ENCODE measurements around the gene CREB3L1. TPM values are rescaled to one million over a fixed set of nuclear protein-coding genes. Genes with fewer than 3 reads are reported as not detected.

The CREB3L1 gene
- total RNA-seq, 4 donors from 2014 or later, result 0.27 to 0.69 (median 0.57) TPM

DNA sequence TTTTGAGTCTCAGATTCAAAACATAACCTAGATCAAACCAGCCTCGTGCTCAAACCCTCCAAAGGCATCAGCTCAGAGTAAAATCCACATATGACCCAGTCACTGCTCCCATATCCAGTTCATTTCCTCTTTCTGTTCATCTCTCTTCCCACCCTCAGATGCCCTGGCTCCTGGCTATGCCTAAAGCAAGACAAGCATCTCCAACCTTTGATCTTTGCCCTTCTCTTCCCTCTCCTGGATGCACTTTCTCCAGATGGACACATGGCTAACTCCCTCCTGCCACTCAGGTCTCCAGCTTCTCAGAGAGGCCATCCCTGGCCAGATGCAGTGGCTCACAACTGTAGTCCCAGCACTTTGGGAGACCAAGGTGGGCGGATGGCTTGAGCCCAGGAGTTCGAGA is 14.3 kb upstream of the CREB3L1 start:
- ATAC-seq, result no peak
- no peak overlapping the region for H3K4me3 ChIP-seq
- H3K4me1 ChIP-seq, result no peaks in the 10 kb centered on the region
- no peak for DNase-seq
- intact Hi-C loops (cut with DNase I; ENCODE audit: low total_unique reads) (no loop called here), in situ Hi-C loops (cut with MboI; ENCODE audit: low sequenced_read_pairs in 4 of 4) (no loop called here)
- no peaks in the 10 kb centered on the region for H3K36me3 ChIP-seq
- H3K27ac ChIP-seq, result no peak overlapping the region
- no peaks in the 10 kb centered on the region for H3K9me3 ChIP-seq
- TF ChIP-seq, protein P1, sequence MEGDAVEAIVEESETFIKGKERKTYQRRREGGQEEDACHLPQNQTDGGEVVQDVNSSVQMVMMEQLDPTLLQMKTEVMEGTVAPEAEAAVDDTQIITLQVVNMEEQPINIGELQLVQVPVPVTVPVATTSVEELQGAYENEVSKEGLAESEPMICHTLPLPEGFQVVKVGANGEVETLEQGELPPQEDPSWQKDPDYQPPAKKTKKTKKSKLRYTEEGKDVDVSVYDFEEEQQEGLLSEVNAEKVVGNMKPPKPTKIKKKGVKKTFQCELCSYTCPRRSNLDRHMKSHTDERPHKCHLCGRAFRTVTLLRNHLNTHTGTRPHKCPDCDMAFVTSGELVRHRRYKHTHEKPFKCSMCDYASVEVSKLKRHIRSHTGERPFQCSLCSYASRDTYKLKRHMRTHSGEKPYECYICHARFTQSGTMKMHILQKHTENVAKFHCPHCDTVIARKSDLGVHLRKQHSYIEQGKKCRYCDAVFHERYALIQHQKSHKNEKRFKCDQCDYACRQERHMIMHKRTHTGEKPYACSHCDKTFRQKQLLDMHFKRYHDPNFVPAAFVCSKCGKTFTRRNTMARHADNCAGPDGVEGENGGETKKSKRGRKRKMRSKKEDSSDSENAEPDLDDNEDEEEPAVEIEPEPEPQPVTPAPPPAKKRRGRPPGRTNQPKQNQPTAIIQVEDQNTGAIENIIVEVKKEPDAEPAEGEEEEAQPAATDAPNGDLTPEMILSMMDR (IDR thresholded peaks at IDR 0.05 in 4 of 5, conservative IDR thresholded peaks at IDR 0.05 in 1 of 5), result no peak
- TF ChIP-seq POLR2A (IDR thresholded peaks at IDR 0.05), result no peak
- no peaks in the 10 kb centered on the region for H3K27me3 ChIP-seq

DNA sequence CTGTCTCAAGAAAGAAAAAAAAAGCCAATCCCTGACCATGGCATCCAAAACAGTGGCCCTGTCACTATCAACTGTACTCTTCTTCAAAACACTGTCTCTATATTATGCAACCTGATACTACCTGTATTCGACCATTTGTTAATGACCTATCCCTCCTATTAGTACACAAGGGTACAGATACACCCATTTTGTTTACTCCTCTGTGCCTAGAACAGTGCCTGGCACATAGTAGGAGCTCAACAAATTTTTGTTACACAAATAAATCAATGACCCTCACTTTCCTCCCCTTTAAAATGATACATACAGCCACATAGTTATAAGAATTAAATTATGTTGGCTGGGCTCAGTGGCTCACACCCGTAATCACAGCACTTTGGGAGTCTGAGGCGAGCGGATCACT is 13.4 kb upstream of the CREB3L1 start:
- TF ChIP-seq, protein P1 (IDR thresholded peaks at IDR 0.05 in 4 of 5, conservative IDR thresholded peaks at IDR 0.05 in 1 of 5), result no peak
- TF ChIP-seq POLR2A (IDR thresholded peaks at IDR 0.05), result no peak
- Histone ChIP-seq H3K36me3 (no peaks in the 10 kb centered on the region), H3K4me3 (no peak overlapping the region), H3K27me3 (no peaks in the 10 kb centered on the region), H3K27ac (no peak overlapping the region), H3K4me1 (no peaks in the 10 kb centered on the region), H3K9me3 (no peaks in the 10 kb centered on the region)
- in situ Hi-C loops (cut with MboI; ENCODE audit: low sequenced_read_pairs in 4 of 4) (no loop called here), intact Hi-C loops (cut with DNase I; ENCODE audit: low total_unique reads) (no loop called here)
- DNase-seq (no peak), ATAC-seq (no peak)

DNA sequence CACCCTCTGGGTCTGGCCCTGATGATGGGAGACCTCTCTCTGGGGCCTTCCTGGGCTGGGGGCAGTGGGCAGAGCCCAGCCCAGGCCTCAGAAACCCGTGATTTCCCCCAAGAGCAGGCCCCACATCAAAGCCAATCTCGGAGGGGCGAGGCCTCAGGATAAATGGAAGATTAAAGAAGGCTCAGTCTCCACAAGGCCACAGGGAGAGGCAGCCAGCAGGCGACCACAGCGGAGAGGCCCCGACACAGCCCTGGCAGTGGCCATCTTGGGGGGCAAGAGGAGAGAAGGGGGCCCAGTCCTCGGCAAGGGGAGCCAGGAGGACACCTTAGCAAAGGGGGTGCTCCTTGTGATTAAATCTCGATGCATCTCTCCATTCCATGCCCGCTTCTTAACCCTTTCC is 12.5 kb upstream of the CREB3L1 start:
- Histone ChIP-seq H3K36me3 (no peaks in the 10 kb centered on the region), H3K4me1 (no peaks in the 10 kb centered on the region), H3K4me3 (no peak overlapping the region), H3K27ac (no peak overlapping the region), H3K27me3 (no peaks in the 10 kb centered on the region), H3K9me3 (no peaks in the 10 kb centered on the region)
- intact Hi-C loops (cut with DNase I; ENCODE audit: low total_unique reads) (no loop called here), in situ Hi-C loops (cut with MboI; ENCODE audit: low sequenced_read_pairs in 4 of 4) (no loop called here)
- ATAC-seq, result no peak
- TF ChIP-seq POLR2A (IDR thresholded peaks at IDR 0.05), result no peak
- TF ChIP-seq, protein P1 (IDR thresholded peaks at IDR 0.05 in 4 of 5, conservative IDR thresholded peaks at IDR 0.05 in 1 of 5), result no peak
- DNase-seq, result no peak

DNA sequence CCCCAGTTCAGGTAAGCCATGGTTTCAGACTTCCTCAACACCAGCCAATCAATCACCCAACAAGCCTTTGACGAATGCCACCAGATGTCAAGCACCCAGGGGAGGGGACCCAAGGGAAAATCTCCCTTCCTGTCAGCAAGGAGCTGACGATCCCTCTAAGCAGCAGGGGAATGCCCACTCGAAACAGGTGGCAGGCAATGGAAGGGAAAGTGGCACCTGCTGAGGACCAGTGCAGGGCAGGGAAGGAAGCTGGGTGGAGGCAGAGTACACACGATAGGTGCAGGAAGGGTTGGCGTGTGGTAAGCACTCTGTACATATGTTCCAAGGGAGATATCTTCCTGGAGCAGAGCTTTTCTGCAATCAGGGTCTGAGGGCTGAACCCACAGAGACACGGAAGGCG is 11.7 kb upstream of the CREB3L1 start:
- DNase-seq, result no peak
- in situ Hi-C loops (cut with MboI; ENCODE audit: low sequenced_read_pairs in 4 of 4), result no loop called here
- no peaks in the 10 kb centered on the region for H3K4me1 ChIP-seq
- H3K9me3 ChIP-seq, result no peaks in the 10 kb centered on the region
- no peak overlapping the region for H3K4me3 ChIP-seq
- TF ChIP-seq, protein P1 (IDR thresholded peaks at IDR 0.05 in 4 of 5, conservative IDR thresholded peaks at IDR 0.05 in 1 of 5), result no peak
- TF ChIP-seq POLR2A (IDR thresholded peaks at IDR 0.05), result no peak
- no peaks in the 10 kb centered on the region for H3K36me3 ChIP-seq
- no peaks in the 10 kb centered on the region for H3K27me3 ChIP-seq
- intact Hi-C loops (cut with DNase I; ENCODE audit: low total_unique reads), result no loop called here
- no peak for ATAC-seq
- H3K27ac ChIP-seq, result no peak overlapping the region

DNA sequence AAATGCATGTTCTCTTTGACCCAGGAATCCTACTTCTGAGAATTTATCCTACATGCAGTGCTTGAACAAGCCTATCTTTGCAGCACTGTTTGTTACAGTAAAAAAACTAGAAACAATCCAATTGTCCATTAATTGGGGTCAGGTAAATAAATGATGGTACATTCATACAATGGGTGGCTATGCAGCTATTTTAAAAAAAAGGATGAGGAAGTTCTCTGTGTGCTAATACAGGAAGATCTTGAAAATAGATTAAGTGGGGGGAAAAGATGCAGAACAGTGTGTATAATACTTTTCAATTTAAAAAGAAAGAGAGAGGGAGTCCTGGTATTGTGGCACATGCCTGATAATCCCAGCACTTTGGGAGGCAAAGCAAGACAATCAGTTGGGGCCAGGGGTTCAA is 9.5 kb upstream of the CREB3L1 start:
- no peaks in the 10 kb centered on the region for H3K27me3 ChIP-seq
- H3K9me3 ChIP-seq, result no peaks in the 10 kb centered on the region
- no peak overlapping the region for H3K4me3 ChIP-seq
- in situ Hi-C loops (cut with MboI; ENCODE audit: low sequenced_read_pairs in 4 of 4) (no loop called here), intact Hi-C loops (cut with DNase I; ENCODE audit: low total_unique reads) (no loop called here)
- ATAC-seq (peak; percentile 18 to 45), DNase-seq (no peak)
- H3K27ac ChIP-seq, result peak overlapping the region in 1 of 4 donors; percentile 43
- no peaks in the 10 kb centered on the region for H3K36me3 ChIP-seq
- TF ChIP-seq, protein P1 (IDR thresholded peaks at IDR 0.05 in 4 of 5, conservative IDR thresholded peaks at IDR 0.05 in 1 of 5), result no peak
- TF ChIP-seq POLR2A (IDR thresholded peaks at IDR 0.05), result no peak
- H3K4me1 ChIP-seq, result peaks cover 5 to 8% of the 10 kb centered on the region in 2 donors

Measured in gastrocnemius medialis (tissue), 4 donors.